Measurements from ENCODE around the gene BEND5. TPM values are rescaled to one million over a fixed set of nuclear protein-coding genes. Genes with fewer than 3 reads are reported as not detected.

BEND5 gene
- total RNA-seq, 1 donor, result 0.72 TPM

- Histone ChIP-seq H3K4me3 (ENCODE audit: insufficient read depth, low read length) (no peak overlapping the region), H2AFZ (ENCODE audit: low read length) (no peak overlapping the region), H3K36me3 (ENCODE audit: insufficient read depth, low read length) (no peaks in the 10 kb centered on the region), H3K79me2 (ENCODE audit: insufficient read depth, low read length) (no peaks in the 10 kb centered on the region), H3K9me3 (ENCODE audit: low read depth, low read length) (no peaks in the 10 kb centered on the region), H3K4me2 (ENCODE audit: insufficient read depth, low read length) (no peak overlapping the region), H4K20me1 (ENCODE audit: insufficient read depth, low read length) (no peaks in the 10 kb centered on the region), H3K27me3 (ENCODE audit: insufficient read depth, low read length) (no peaks in the 10 kb centered on the region), H3K4me1 (ENCODE audit: insufficient read depth, low read length) (no peaks in the 10 kb centered on the region), H3K27ac (ENCODE audit: low read depth, low read length) (no peak overlapping the region)
- no peak for DNase-seq (ENCODE audit: insufficient read length, low spot score, missing footprints)
- TF ChIP-seq, protein P1, sequence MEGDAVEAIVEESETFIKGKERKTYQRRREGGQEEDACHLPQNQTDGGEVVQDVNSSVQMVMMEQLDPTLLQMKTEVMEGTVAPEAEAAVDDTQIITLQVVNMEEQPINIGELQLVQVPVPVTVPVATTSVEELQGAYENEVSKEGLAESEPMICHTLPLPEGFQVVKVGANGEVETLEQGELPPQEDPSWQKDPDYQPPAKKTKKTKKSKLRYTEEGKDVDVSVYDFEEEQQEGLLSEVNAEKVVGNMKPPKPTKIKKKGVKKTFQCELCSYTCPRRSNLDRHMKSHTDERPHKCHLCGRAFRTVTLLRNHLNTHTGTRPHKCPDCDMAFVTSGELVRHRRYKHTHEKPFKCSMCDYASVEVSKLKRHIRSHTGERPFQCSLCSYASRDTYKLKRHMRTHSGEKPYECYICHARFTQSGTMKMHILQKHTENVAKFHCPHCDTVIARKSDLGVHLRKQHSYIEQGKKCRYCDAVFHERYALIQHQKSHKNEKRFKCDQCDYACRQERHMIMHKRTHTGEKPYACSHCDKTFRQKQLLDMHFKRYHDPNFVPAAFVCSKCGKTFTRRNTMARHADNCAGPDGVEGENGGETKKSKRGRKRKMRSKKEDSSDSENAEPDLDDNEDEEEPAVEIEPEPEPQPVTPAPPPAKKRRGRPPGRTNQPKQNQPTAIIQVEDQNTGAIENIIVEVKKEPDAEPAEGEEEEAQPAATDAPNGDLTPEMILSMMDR (IDR thresholded peaks at IDR 0.05; ENCODE audit: extremely low read depth, low read depth, low read length), result no peak
These were observed 75.2 kb downstream of the BEND5 start for GRCh38 chr1:48701445-48701844.

- no peak overlapping the region for H3K4me2 ChIP-seq (ENCODE audit: insufficient read depth, low read length)
- DNase-seq (ENCODE audit: insufficient read length, low spot score, missing footprints), result no peak
These were observed 79.5 kb downstream of the BEND5 start for GRCh38 chr1:48697066-48697707.

DNA sequence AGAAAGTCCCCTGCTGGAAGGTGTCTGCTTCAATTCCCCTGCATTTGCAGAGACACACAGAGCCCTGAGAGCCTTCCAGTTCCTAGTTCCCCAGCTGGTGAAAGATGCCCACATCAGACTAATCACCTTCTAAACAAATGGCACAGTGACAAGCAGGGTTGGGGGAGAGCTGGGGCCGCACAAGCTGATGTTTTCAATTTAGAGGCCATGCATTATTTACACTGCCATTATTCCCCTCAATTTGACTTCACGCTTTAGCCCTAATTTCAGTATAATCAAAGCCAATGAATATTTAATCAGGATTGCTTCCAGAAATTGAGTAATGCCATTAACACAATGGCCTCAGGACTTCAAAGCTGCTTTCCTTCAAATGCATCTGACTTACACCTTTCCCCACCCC is 81.5 kb downstream of the BEND5 start:
- DNase-seq (ENCODE audit: insufficient read length, low spot score, missing footprints), result no peak
- Histone ChIP-seq H3K9me3 (ENCODE audit: low read depth, low read length) (no peaks in the 10 kb centered on the region), H3K36me3 (ENCODE audit: insufficient read depth, low read length) (no peaks in the 10 kb centered on the region), H3K79me2 (ENCODE audit: insufficient read depth, low read length) (no peaks in the 10 kb centered on the region), H3K27ac (ENCODE audit: low read depth, low read length) (no peak overlapping the region), H3K4me2 (ENCODE audit: insufficient read depth, low read length) (no peak overlapping the region), H3K4me3 (ENCODE audit: insufficient read depth, low read length) (no peak overlapping the region), H4K20me1 (ENCODE audit: insufficient read depth, low read length) (no peaks in the 10 kb centered on the region), H3K27me3 (ENCODE audit: insufficient read depth, low read length) (peaks cover 2% of the 10 kb centered on the region), H3K4me1 (ENCODE audit: insufficient read depth, low read length) (no peaks in the 10 kb centered on the region), H2AFZ (ENCODE audit: low read length) (no peak overlapping the region)
- TF ChIP-seq, protein P1 (IDR thresholded peaks at IDR 0.05; ENCODE audit: extremely low read depth, low read depth, low read length), result no peak

More at GRCh38 chr1:48697066-48697707, 79.5 kb downstream of the BEND5 start:
- H4K20me1 ChIP-seq (ENCODE audit: insufficient read depth, low read length), result no peaks in the 10 kb centered on the region
- H3K9me3 ChIP-seq (ENCODE audit: low read depth, low read length), result no peaks in the 10 kb centered on the region
- peaks cover 2% of the 10 kb centered on the region for H3K27me3 ChIP-seq (ENCODE audit: insufficient read depth, low read length)
- no peak overlapping the region for H2AFZ ChIP-seq (ENCODE audit: low read length)
- H3K27ac ChIP-seq (ENCODE audit: low read depth, low read length), result no peak overlapping the region
- H3K36me3 ChIP-seq (ENCODE audit: insufficient read depth, low read length), result no peaks in the 10 kb centered on the region
- no peaks in the 10 kb centered on the region for H3K79me2 ChIP-seq (ENCODE audit: insufficient read depth, low read length)
- TF ChIP-seq, protein P1 (IDR thresholded peaks at IDR 0.05; ENCODE audit: extremely low read depth, low read depth, low read length), result peak; percentile 93
- no peaks in the 10 kb centered on the region for H3K4me1 ChIP-seq (ENCODE audit: insufficient read depth, low read length)
- no peak overlapping the region for H3K4me3 ChIP-seq (ENCODE audit: insufficient read depth, low read length)

- no peaks in the 10 kb centered on the region for H3K4me1 ChIP-seq (ENCODE audit: insufficient read depth, low read length)
- no peak overlapping the region for H3K27ac ChIP-seq (ENCODE audit: low read depth, low read length)
- H3K4me2 ChIP-seq (ENCODE audit: insufficient read depth, low read length), result no peak overlapping the region
- H4K20me1 ChIP-seq (ENCODE audit: insufficient read depth, low read length), result no peaks in the 10 kb centered on the region
- no peak overlapping the region for H2AFZ ChIP-seq (ENCODE audit: low read length)
- H3K36me3 ChIP-seq (ENCODE audit: insufficient read depth, low read length), result no peaks in the 10 kb centered on the region
- H3K4me3 ChIP-seq (ENCODE audit: insufficient read depth, low read length), result no peak overlapping the region
- H3K27me3 ChIP-seq (ENCODE audit: insufficient read depth, low read length), result peaks cover 2% of the 10 kb centered on the region
- DNase-seq (ENCODE audit: insufficient read length, low spot score, missing footprints), result no peak
- no peaks in the 10 kb centered on the region for H3K9me3 ChIP-seq (ENCODE audit: low read depth, low read length)
- TF ChIP-seq, protein P1 (IDR thresholded peaks at IDR 0.05; ENCODE audit: extremely low read depth, low read depth, low read length), result no peak
- H3K79me2 ChIP-seq (ENCODE audit: insufficient read depth, low read length), result no peaks in the 10 kb centered on the region
These were observed 82.9 kb downstream of the BEND5 start for GRCh38 chr1:48693674-48694320.

All from osteoblast (primary cell).